ENCODE results near the gene P4HB.
"Not testable (repeated sequence)": the region's sequence is repeated elsewhere in the genome, so short reads cannot be mapped to it uniquely, and the experiment has no call there.

Gene P4HB

DNA sequence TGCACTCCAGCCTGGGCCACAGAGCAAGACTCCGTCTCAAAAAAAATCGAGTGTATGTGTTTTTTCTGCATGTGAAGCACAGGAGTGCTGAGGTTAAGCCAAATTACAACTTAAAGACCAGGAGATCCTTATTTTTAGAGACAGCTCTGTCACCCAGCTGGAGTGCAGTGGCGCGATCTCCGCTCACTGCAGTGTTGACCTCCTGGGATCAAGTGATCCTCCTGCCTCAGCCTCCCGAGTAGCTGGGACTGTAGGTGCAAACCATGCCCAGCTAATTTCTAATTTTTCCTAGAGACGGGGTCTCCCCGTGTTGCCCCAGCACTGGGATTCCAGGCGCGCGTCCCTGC lies 18.0 kb downstream of the P4HB start:
- Histone ChIP-seq H3K4me1 (ENCODE audit: low read length) (no peaks in the 10 kb centered on the region), H4K20me1 (ENCODE audit: insufficient read depth, low read length) (no peaks in the 10 kb centered on the region; the same call in 1 of the 2 replicates), H3K4me3 (ENCODE audit: low read length) (no peak overlapping the region), H3K27ac (ENCODE audit: low read length) (no peak overlapping the region), H3K9ac (ENCODE audit: low read length) (no peak overlapping the region), H3K9me2 (replicated peaks; ENCODE audit: insufficient read depth, low read length) (no peaks in the 10 kb centered on the region), H3K27me3 (replicated peaks; ENCODE audit: insufficient read depth, low read length) (no peaks in the 10 kb centered on the region; the same call in 1 of the 2 replicates), H3K4me2 (ENCODE audit: low read depth, low read length) (no peak overlapping the region), H3K9me3 (replicated peaks; ENCODE audit: insufficient read depth, low read length) (no peaks in the 10 kb centered on the region), H2AFZ (ENCODE audit: low read length) (no peak overlapping the region), H3K79me2 (ENCODE audit: low read length) (peaks cover 5% of the 10 kb centered on the region; the same call in 1 of the 2 replicates), H3K36me3 (replicated peaks; ENCODE audit: insufficient read depth, low read length) (peaks cover 14% of the 10 kb centered on the region; the same call in 1 of the 2 replicates), H3F3A (ENCODE audit: insufficient read depth, low read length) (peaks cover 14% of the 10 kb centered on the region; the same call in 1 of the 2 replicates)
- TF ChIP-seq, protein P1, sequence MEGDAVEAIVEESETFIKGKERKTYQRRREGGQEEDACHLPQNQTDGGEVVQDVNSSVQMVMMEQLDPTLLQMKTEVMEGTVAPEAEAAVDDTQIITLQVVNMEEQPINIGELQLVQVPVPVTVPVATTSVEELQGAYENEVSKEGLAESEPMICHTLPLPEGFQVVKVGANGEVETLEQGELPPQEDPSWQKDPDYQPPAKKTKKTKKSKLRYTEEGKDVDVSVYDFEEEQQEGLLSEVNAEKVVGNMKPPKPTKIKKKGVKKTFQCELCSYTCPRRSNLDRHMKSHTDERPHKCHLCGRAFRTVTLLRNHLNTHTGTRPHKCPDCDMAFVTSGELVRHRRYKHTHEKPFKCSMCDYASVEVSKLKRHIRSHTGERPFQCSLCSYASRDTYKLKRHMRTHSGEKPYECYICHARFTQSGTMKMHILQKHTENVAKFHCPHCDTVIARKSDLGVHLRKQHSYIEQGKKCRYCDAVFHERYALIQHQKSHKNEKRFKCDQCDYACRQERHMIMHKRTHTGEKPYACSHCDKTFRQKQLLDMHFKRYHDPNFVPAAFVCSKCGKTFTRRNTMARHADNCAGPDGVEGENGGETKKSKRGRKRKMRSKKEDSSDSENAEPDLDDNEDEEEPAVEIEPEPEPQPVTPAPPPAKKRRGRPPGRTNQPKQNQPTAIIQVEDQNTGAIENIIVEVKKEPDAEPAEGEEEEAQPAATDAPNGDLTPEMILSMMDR (IDR thresholded peaks at IDR 0.05; ENCODE audit: low read length) = no peak
- DNase-seq = no peak

DNA sequence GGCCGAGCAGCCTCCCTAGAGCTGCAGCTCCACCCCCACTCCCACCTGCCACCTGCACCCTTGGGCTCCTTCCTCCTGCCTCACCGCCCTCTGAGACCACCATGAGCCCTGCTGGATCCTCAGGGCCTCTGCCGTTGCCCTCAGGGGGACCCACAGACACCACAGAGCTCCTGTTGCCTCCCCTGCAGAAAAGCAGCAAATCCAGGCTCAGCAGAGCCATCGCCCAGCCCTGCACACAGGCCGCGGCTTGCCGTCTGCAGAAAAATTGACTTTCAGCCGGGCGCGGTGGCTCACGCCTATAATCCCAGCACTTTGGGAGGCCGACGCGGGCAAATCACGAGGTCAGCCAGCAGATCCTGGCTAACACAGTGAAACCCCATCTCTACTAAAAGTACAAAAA lies 18.5 kb downstream of the P4HB start:
- H3K4me1 ChIP-seq (ENCODE audit: low read length) = no peaks in the 10 kb centered on the region
- no peak overlapping the region for H3K4me2 ChIP-seq (ENCODE audit: low read depth, low read length)
- H3K27ac ChIP-seq (ENCODE audit: low read length) = no peak overlapping the region
- no peaks in the 10 kb centered on the region for H3K9me3 ChIP-seq (replicated peaks; ENCODE audit: insufficient read depth, low read length)
- TF ChIP-seq EZH2 (optimal IDR thresholded peaks at IDR 0.05; ENCODE audit: low read depth, low read length) = no peak
- TF ChIP-seq EZH2phosphoT487 (IDR thresholded peaks at IDR 0.05; ENCODE audit: low read length) = no peak
- TF ChIP-seq, protein P1 (IDR thresholded peaks at IDR 0.05; ENCODE audit: low read length) = no peak
- peaks cover 11% of the 10 kb centered on the region; the same call in 1 of the 2 replicates for H3K36me3 ChIP-seq (replicated peaks; ENCODE audit: insufficient read depth, low read length)
- no peak overlapping the region for H3K9ac ChIP-seq (ENCODE audit: low read length)
- no peaks in the 10 kb centered on the region; the same call in 1 of the 2 replicates for H3K27me3 ChIP-seq (replicated peaks; ENCODE audit: insufficient read depth, low read length)
- DNase-seq = no peak
- H3F3A ChIP-seq (ENCODE audit: insufficient read depth, low read length) = peaks cover 10% of the 10 kb centered on the region; the same call in 1 of the 2 replicates
- no peaks in the 10 kb centered on the region for H3K79me2 ChIP-seq (ENCODE audit: low read length)
- no peak overlapping the region for H3K4me3 ChIP-seq (ENCODE audit: low read length)
- H3K9me2 ChIP-seq (replicated peaks; ENCODE audit: insufficient read depth, low read length) = no peaks in the 10 kb centered on the region
- no peak overlapping the region for H2AFZ ChIP-seq (ENCODE audit: low read length)
- H4K20me1 ChIP-seq (ENCODE audit: insufficient read depth, low read length) = no peaks in the 10 kb centered on the region; the same call in 1 of the 2 replicates

DNA sequence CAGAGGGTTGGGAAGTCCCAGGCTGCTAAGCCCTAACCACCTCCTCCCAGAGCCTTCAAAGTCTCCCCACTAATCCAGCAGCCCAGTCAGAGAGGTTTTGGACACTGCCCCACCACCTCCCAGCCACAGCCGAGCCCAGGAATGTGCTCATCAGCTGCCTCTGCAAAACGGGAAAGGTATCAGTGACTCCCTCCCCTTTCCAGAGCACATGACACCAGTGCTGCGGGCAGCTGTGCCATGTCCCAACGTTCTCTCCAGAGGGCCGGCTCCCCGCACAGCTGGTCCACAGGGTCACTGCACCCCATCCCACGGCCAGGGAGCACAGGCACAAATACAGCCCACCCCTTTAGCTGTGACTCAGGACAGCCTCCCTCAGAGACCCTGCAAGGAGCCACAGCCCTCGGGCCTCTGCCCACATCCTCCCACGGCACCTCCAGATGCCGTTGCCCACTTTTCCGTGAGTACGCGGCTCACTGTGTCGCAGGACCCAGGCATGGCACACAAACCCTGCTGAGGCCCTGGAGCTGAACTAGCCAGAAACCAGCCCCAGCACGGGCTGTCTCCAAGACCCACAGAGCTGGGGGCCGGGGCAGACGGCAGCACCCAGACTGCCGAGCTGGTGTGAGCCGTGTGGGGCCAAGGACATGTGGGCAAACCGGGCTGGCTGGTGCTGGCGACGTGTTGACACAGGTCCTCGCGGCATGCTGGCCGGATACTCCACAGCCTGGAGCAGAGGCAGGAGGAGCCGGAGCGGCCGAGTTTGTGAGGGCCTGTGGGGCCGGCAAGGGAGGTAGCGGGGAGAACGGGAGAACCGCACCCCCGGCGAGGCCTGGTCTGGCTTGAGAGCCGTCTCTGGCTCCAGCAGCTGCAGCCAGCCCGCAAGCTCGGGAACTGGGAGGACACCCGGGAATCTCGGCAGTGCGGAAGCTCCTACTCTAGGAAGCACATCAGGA lies 19.2 kb downstream of the P4HB start:
- no peaks in the 10 kb centered on the region; the same call in 1 of the 2 replicates for H4K20me1 ChIP-seq (ENCODE audit: insufficient read depth, low read length)
- H3K4me3 ChIP-seq (ENCODE audit: low read length) = no peak overlapping the region
- H3K27ac ChIP-seq (ENCODE audit: low read length) = no peak overlapping the region
- H3K79me2 ChIP-seq (ENCODE audit: low read length) = no peaks in the 10 kb centered on the region
- H3K4me2 ChIP-seq (ENCODE audit: low read depth, low read length) = no peak overlapping the region
- no peak overlapping the region for H3K9ac ChIP-seq (ENCODE audit: low read length)
- peaks cover 11% of the 10 kb centered on the region; the same call in 1 of the 2 replicates for H3K36me3 ChIP-seq (replicated peaks; ENCODE audit: insufficient read depth, low read length)
- TF ChIP-seq, protein P1 (IDR thresholded peaks at IDR 0.05; ENCODE audit: low read length) = no peak
- TF ChIP-seq EZH2phosphoT487 (IDR thresholded peaks at IDR 0.05; ENCODE audit: low read length) = no peak
- TF ChIP-seq EZH2 (optimal IDR thresholded peaks at IDR 0.05; ENCODE audit: low read depth, low read length) = no peak
- no peaks in the 10 kb centered on the region; the same call in 1 of the 2 replicates for H3K27me3 ChIP-seq (replicated peaks; ENCODE audit: insufficient read depth, low read length)
- DNase-seq = no peak
- H3K9me2 ChIP-seq (replicated peaks; ENCODE audit: insufficient read depth, low read length) = no peaks in the 10 kb centered on the region
- H3K4me1 ChIP-seq (ENCODE audit: low read length) = no peaks in the 10 kb centered on the region
- no peak overlapping the region for H2AFZ ChIP-seq (ENCODE audit: low read length)
- H3K9me3 ChIP-seq (replicated peaks; ENCODE audit: insufficient read depth, low read length) = no peaks in the 10 kb centered on the region
- H3F3A ChIP-seq (ENCODE audit: insufficient read depth, low read length) = 0 out of 2 replicates have a peak, but pooled peaks cover 9% of the 10 kb centered on the region

- not testable (repeated sequence) for H3K4me3 ChIP-seq (ENCODE audit: low read length); H3K4me1 ChIP-seq (ENCODE audit: low read length); DNase-seq; H3K9ac ChIP-seq (ENCODE audit: low read length); H3K9me2 ChIP-seq (replicated peaks; ENCODE audit: insufficient read depth, low read length); H3K27me3 ChIP-seq (replicated peaks; ENCODE audit: insufficient read depth, low read length); H4K20me1 ChIP-seq (ENCODE audit: insufficient read depth, low read length); H3F3A ChIP-seq (ENCODE audit: insufficient read depth, low read length); H3K9me3 ChIP-seq (replicated peaks; ENCODE audit: insufficient read depth, low read length); H3K4me2 ChIP-seq (ENCODE audit: low read depth, low read length); H3K36me3 ChIP-seq (replicated peaks; ENCODE audit: insufficient read depth, low read length); H2AFZ ChIP-seq (ENCODE audit: low read length); H3K79me2 ChIP-seq (ENCODE audit: low read length); H3K27ac ChIP-seq (ENCODE audit: low read length)
Observed at GRCh38 chr17:81840059-81840458, 20.3 kb downstream of the P4HB start.
